NCI-H2171 (cell line): Measurements from ENCODE around the gene TTC9C.
"Not testable (repeated sequence)": the region's sequence is repeated elsewhere in the genome, so short reads cannot be mapped to it uniquely, and the experiment has no call there.

ENCODE experiments used
- DNase-seq: peaks from one replicate; lab custom pipeline; 2025; lab: John Stamatoyannopoulos, UW

Gene TTC9C

GRCh38 chr11:62728171-62728988 lies at the start of gene TTC9C:
Gene TTC9C, plus strand, starts transcription at chr11:62728486. Its CDS starts 363 bp downstream, at chr11:62728849.
- DNase-seq: peak; percentile 87

- DNase-seq: peak; percentile 88
Measured at GRCh38 chr11:62678770-62679696, 49.3 kb upstream of the TTC9C start, which contains the start of gene UBXN1. Gene UBXN1, minus strand, starts transcription at chr11:62679073. Its CDS starts 150 bp downstream, at chr11:62678923.

DNA sequence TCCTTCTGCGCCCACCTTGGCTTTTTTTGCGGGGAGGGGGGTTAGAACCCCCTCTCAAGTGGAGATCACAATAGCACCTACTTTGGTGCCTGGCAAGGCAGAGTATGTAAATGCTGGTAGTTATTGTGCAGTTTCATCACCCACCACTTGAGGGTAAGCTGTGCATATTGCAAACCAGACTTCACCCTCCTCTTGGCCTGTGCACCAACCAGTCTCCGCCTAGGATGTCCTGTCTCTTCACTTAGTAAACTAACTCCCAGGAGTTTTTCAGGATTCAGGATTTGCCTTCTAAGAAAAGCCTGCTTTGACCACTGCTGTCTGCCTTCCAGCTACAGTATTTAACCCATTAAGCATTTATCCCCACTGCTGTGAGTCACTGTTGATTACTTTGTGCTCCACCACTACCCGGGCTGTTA lies 47.5 kb upstream of the TTC9C start:
- no peak for DNase-seq

- DNase-seq: no peak
Measured at GRCh38 chr11:62682518-62682917, 45.8 kb upstream of the TTC9C start.

GRCh38 chr11:62687508-62688396 lies 40.5 kb upstream of the TTC9C start:
- no peak for DNase-seq

- DNase-seq: no peak
Measured at GRCh38 chr11:62688491-62688890, 39.8 kb upstream of the TTC9C start.

DNA sequence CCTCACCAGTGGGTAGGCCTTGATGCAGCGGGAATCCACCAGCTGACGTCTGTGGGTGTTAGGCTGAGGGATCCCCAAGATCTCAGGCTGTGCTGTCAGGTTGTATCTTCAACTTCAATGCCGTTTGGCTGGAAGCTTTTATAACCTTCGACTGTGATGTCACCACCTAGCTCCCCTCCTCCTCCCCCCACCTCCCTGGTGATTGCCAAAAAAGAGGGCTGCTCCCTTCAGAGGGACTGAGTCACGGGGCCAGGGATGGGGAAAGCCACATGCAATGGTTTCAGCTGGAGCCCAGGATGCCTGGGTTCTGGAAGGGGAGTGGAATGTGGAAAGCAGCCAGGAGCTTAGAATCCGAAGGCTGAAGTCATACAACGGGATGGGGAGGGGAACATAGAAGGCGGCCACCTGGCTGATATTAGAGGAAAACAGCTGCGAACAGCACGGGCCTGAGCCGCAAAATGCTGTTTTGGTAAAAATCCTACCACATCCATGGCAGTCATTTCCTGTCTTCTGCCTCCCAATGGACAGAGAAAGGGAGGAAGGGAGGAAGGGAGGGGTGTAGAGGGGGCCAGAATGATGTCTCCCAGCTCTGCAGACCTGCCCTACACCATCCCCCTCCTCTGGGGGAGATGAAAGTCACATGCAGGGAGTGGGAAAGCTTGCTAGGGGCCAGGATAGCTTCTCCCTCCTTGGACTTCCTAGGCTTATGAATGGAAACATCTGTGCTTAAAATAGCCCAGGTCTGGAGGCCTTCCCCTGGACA lies 38.7 kb upstream of the TTC9C start, which contains the start of gene LRRN4CL:
LRRN4CL (minus strand) TSS at position 110 of the 763 bp plus-strand sequence. CDS start 1,022 bp downstream, outside the sequence.
- DNase-seq: no peak

DNA sequence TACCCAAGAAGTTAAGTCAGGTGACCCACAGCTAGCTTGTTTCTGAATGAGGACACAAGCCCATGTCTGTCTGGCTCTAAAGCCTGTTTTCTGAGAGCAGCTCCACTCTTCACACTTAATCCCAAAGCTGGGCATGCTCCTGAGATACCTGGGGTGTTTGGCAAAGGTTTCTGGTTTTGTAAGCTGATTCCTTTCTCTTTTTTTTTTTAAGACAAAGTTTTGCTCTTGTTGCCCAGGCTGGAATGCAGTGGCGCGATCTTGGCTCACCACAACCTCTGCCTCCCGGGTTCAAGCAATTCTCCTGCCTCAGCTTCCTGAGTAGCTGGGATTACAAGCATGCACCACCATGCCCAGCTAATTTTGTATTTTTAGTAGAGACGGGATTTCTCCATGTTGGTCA lies 34.7 kb upstream of the TTC9C start:
- not testable (repeated sequence) for DNase-seq

DNA sequence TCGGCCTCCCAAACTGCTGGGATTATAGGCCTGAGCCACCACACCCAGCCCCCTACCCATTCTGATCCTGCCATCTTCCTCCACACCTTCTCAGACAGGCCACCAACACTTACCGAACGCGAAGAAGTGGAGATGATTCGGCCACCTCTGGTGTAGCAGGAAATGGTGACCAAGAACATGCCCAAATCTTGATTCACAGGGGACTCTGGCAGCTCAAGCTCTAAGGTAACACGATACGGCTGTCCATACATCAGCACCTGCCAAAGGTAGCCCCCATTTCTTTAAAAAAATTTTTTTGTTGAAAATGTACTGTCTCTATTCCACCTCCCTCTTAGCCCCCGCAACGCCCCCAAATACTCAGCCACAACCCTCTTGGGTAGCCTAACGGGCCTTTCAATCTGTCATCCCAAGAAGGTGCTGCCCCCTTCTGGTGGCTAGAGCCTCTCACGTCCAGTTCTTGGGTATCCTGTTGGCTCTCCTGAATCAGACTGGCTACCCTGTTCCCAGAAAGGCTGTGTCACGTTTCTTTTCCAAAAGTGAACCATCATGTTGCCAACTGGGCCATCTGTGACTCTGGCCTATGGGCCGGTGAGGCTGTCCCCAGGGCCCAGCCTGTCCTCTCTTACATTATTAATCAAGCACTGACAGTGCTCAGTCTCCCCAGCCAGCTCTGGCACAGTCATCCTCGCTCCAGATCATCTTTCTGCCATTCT lies 33.7 kb upstream of the TTC9C start:
- no peak for DNase-seq

GRCh38 chr11:62702246-62702645 lies 26.0 kb upstream of the TTC9C start:
- DNase-seq: no peak

GRCh38 chr11:62703921-62704320 lies 24.4 kb upstream of the TTC9C start:
- DNase-seq: not testable (repeated sequence)

GRCh38 chr11:62705413-62705812 lies 22.9 kb upstream of the TTC9C start:
- no peak for DNase-seq

DNA sequence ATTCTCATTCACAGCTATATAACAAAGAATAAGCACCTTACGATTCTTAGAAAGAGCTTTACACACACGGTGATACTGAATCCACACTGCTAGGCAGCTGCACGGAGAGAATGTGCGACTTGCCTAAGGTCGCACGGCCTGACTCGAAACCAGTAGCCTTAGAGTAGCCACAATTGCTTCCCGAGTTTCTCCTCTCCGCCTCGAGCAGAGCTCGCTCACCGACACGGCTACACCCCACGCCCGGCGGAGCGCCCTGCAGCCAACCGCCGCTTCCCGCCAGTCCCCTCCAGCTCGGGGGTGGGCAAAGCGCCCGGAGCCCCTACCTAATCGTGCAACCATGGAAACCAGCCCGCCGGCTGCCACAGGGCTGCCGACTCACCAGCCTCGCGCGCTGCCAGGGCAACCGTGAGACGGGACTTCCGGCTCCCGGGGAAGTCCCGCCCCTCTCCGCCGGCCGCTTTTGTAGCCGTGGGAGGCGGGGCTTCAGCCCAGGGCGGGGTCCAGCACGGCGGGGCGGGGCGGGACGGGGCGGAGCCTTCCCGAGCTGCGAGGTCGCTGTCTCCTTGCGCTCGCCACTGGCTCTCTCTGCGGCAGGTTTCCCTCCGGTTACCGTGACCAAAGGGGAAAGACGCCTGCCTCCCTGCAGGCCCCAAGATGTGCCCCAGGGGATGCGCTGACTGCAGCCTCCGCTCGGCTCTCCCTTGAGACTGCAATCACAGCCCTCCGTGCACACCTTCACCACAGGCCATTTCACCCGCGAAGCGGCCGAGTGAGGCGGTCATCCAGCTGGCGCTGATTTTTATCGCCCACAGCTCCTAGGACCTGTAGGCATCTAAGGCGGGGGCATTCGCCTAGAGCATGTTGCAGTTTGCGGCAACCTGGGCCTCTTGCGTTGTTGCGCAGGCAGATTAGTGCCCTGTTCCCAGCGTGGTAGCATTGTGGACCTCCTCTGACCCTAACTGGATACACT lies 22.1 kb upstream of the TTC9C start:
- peak; percentile 97 for DNase-seq

DNA sequence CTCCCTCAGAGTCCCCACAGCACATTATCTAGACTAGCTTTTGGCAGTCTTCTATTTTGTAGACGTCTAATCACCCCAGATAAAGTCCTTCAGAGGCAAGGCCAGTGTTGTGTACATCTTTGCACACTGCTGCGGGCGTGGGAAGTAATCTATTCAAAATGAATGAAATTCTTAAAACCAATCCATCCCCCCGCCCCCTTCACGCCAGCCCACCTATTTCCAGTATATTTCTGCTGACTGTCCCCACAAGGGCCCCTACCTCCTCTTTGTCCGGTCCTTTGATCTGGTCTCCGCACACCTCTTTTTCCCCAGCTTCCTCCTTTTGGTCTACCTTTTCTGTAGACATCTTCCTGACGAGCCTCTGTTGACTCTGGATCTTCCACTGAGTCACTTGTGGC lies 21.4 kb upstream of the TTC9C start:
- no peak for DNase-seq

GRCh38 chr11:62707277-62707861 lies 20.9 kb upstream of the TTC9C start, which contains the start of the genes BSCL2 and GNG3:
Gene BSCL2, minus strand, starts transcription at chr11:62707424. Its CDS starts 229 bp downstream, at chr11:62707195.
Gene GNG3, plus strand, starts transcription at chr11:62707676. Its CDS starts 620 bp downstream, at chr11:62708296.
- DNase-seq: no peak

GRCh38 chr11:62708392-62708791 lies 19.9 kb upstream of the TTC9C start:
- no peak for DNase-seq

GRCh38 chr11:62708793-62709192 lies 19.5 kb upstream of the TTC9C start:
- DNase-seq: no peak
